ENCODE data around the gene SEMA4D. TPM values are rescaled to one million over a fixed set of nuclear protein-coding genes. Genes with fewer than 3 reads are reported as not detected.
A peak's percentile ranks its signal among the peaks of the same experiment; 100 is the strongest.

SEMA4D gene
- polyA plus RNA-seq, 1 donor from 2014 or later: 34.0 TPM

GRCh38 chr9:89483592-89484474, 14.1 kb downstream of the SEMA4D start:
- H3K4me2 ChIP-seq (ENCODE audit: low read length): no peak overlapping the region
- peaks cover 77% of the 10 kb centered on the region for H3K79me2 ChIP-seq (replicated peaks; ENCODE audit: insufficient read depth, low read length)
- H3K9me3 ChIP-seq (ENCODE audit: low read length): no peaks in the 10 kb centered on the region
- H3K4me3 ChIP-seq (ENCODE audit: low read length): no peak overlapping the region
- H4K20me1 ChIP-seq (ENCODE audit: insufficient read depth): no peaks in the 10 kb centered on the region
- no peaks in the 10 kb centered on the region for H3K27me3 ChIP-seq (ENCODE audit: insufficient read depth, low read depth, low read length)
- H3K36me3 ChIP-seq (ENCODE audit: insufficient read depth, low read length): peaks cover 2% of the 10 kb centered on the region
- H3F3A ChIP-seq (ENCODE audit: insufficient read depth, low read length, poor library complexity, severe bottlenecking): no peaks in the 10 kb centered on the region
- no peak overlapping the region for H3K27ac ChIP-seq (ENCODE audit: low read length)
- no peak overlapping the region for H3K9ac ChIP-seq (ENCODE audit: low read length)
- H2AFZ ChIP-seq (ENCODE audit: low read depth, low read length): no peak overlapping the region
- TF ChIP-seq CTCF (IDR thresholded peaks at IDR 0.05; ENCODE audit: poor library complexity, severe bottlenecking) (no peak), SMC3 (conservative IDR thresholded peaks at IDR 0.05; ENCODE audit: poor library complexity) (no peak), RAD21 (conservative IDR thresholded peaks at IDR 0.05) (no peak), MXI1 (conservative IDR thresholded peaks at IDR 0.05; ENCODE audit: poor library complexity, severe bottlenecking) (no peak)
- H3K9me2 ChIP-seq (ENCODE audit: insufficient read depth, low read length): no peaks in the 10 kb centered on the region

DNA sequence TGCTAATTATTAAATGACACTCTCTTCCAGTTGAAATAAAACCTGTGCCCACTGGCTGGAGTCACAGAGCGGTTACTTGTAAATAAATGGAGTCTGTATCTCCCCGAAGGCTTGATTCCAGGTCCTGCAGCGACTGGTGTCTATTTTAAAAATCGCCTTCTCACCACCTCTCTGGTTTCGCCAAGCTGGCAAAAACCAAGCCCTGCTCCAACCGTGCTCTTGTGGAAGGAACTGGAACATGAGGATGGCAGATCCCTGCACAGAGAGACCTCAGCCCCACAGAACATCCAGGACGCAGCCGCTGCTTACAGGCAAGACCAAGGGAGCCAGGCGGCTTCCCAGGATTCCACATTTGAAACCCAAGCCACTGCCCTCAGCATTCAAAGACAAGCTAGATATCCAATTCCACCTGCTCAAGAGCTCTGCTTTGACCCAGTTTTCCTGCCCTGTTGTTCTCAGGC, 15.0 kb downstream of the SEMA4D start:
- H3K27me3 ChIP-seq (ENCODE audit: insufficient read depth, low read depth, low read length): no peaks in the 10 kb centered on the region
- H3K4me3 ChIP-seq (ENCODE audit: low read length): no peak overlapping the region
- no peaks in the 10 kb centered on the region for H3F3A ChIP-seq (ENCODE audit: insufficient read depth, low read length, poor library complexity, severe bottlenecking)
- peak overlapping the region; percentile 32 for H3K9ac ChIP-seq (ENCODE audit: low read length)
- no peak overlapping the region for H2AFZ ChIP-seq (ENCODE audit: low read depth, low read length)
- no peaks in the 10 kb centered on the region for H4K20me1 ChIP-seq (ENCODE audit: insufficient read depth)
- TF ChIP-seq, protein P1, sequence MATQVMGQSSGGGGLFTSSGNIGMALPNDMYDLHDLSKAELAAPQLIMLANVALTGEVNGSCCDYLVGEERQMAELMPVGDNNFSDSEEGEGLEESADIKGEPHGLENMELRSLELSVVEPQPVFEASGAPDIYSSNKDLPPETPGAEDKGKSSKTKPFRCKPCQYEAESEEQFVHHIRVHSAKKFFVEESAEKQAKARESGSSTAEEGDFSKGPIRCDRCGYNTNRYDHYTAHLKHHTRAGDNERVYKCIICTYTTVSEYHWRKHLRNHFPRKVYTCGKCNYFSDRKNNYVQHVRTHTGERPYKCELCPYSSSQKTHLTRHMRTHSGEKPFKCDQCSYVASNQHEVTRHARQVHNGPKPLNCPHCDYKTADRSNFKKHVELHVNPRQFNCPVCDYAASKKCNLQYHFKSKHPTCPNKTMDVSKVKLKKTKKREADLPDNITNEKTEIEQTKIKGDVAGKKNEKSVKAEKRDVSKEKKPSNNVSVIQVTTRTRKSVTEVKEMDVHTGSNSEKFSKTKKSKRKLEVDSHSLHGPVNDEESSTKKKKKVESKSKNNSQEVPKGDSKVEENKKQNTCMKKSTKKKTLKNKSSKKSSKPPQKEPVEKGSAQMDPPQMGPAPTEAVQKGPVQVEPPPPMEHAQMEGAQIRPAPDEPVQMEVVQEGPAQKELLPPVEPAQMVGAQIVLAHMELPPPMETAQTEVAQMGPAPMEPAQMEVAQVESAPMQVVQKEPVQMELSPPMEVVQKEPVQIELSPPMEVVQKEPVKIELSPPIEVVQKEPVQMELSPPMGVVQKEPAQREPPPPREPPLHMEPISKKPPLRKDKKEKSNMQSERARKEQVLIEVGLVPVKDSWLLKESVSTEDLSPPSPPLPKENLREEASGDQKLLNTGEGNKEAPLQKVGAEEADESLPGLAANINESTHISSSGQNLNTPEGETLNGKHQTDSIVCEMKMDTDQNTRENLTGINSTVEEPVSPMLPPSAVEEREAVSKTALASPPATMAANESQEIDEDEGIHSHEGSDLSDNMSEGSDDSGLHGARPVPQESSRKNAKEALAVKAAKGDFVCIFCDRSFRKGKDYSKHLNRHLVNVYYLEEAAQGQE (IDR thresholded peaks at IDR 0.05; ENCODE audit: borderline replicate concordance): no peak
- TF ChIP-seq MXI1 (conservative IDR thresholded peaks at IDR 0.05; ENCODE audit: poor library complexity, severe bottlenecking): no peak
- TF ChIP-seq EZH2 (IDR thresholded peaks at IDR 0.05; ENCODE audit: borderline replicate concordance, insufficient read depth, low read length, poor library complexity, severe bottlenecking): no peak
- TF ChIP-seq TAF1 (IDR thresholded peaks at IDR 0.05; ENCODE audit: low read depth): no peak
- no peak for TF ChIP-seq POLR2AphosphoS5 (IDR thresholded peaks at IDR 0.05)
- TF ChIP-seq CTCF (IDR thresholded peaks at IDR 0.05; ENCODE audit: poor library complexity, severe bottlenecking): no peak
- no peak for TF ChIP-seq EP300 (conservative IDR thresholded peaks at IDR 0.05; ENCODE audit: poor library complexity, severe bottlenecking)
- TF ChIP-seq SMC3 (conservative IDR thresholded peaks at IDR 0.05; ENCODE audit: poor library complexity): no peak
- TF ChIP-seq RAD21 (conservative IDR thresholded peaks at IDR 0.05): no peak
- H3K79me2 ChIP-seq (replicated peaks; ENCODE audit: insufficient read depth, low read length): peaks cover 69% of the 10 kb centered on the region
- H3K9me2 ChIP-seq (ENCODE audit: insufficient read depth, low read length): no peaks in the 10 kb centered on the region
- no peaks in the 10 kb centered on the region for H3K9me3 ChIP-seq (ENCODE audit: low read length)
- no peak overlapping the region for H3K4me2 ChIP-seq (ENCODE audit: low read length)
- no peaks in the 10 kb centered on the region for H3K36me3 ChIP-seq (ENCODE audit: insufficient read depth, low read length)
- H3K27ac ChIP-seq (ENCODE audit: low read length): peak overlapping the region; percentile 55
